Osteocyte (in vitro differentiated cells): Measurements from ENCODE around the gene RPS15. TPM values are rescaled to one million over a fixed set of nuclear protein-coding genes. Genes with fewer than 3 reads are reported as not detected.
"Not testable (repeated sequence)": the region's sequence is repeated elsewhere in the genome, so short reads cannot be mapped to it uniquely, and the experiment has no call there.

Experiments used
- DNase-seq: peaks from one replicate; pipeline ENCODE4 v3.0.0; 2021; ENCODE audit warnings: mixed read lengths; ENCODE audit not compliant: unreplicated experiment; ENCODE audit errors: extremely low spot score
- H3K27ac Mint-ChIP-seq: one replicate; pipeline ENCODE4 v1.8.0; 2021; ENCODE audit warnings: mild to moderate bottlenecking, mixed read lengths; ENCODE audit not compliant: unreplicated experiment
- H3K27me3 Mint-ChIP-seq: one replicate; pipeline ENCODE4 v1.8.0; 2021; ENCODE audit warnings: mixed read lengths; ENCODE audit not compliant: unreplicated experiment
- H3K36me3 Mint-ChIP-seq: one replicate; pipeline ENCODE4 v1.8.0; 2021; ENCODE audit warnings: mixed read lengths; ENCODE audit not compliant: unreplicated experiment
- H3K4me1 Mint-ChIP-seq: one replicate; pipeline ENCODE4 v1.8.0; 2021; ENCODE audit warnings: mixed read lengths; ENCODE audit not compliant: unreplicated experiment
- H3K4me3 Mint-ChIP-seq: one replicate; pipeline ENCODE4 v1.8.0; 2021; ENCODE audit warnings: mild to moderate bottlenecking, moderate library complexity, mixed read lengths; ENCODE audit not compliant: unreplicated experiment
- H3K9me3 Mint-ChIP-seq: one replicate; pipeline ENCODE4 v1.8.0; 2021; ENCODE audit warnings: mixed read lengths; ENCODE audit not compliant: unreplicated experiment
- total RNA-seq: library from RNA; stranded (reverse); gene quantifications from 2 replicates; pipeline ENCODE4 v1.2.1, GENCODE V29; 2021
- TF ChIP-seq, protein P1 (sequence below): fragments of 200-600 bp; sonication (generic); IDR thresholded peaks from 2 replicates; pipeline ENCODE4 v1.5.0; 2021; ENCODE audit warnings: antibody characterized with exemption, mild to moderate bottlenecking, moderate library complexity

RPS15 gene
- total RNA-seq, 1 donor from 2014 or later = 932 TPM

GRCh38 chr19:1438933-1439354, 748 bp downstream of the RPS15 start:
- DNase-seq = no peak
- Mint-ChIP-seq H3K4me3 (peak overlapping the region; percentile 99), H3K4me1 (peaks cover 29% of the 10 kb centered on the region), H3K36me3 (peaks cover 24% of the 10 kb centered on the region), H3K9me3 (no peaks in the 10 kb centered on the region), H3K27ac (peak overlapping the region; percentile 99), H3K27me3 (no peaks in the 10 kb centered on the region)
- TF ChIP-seq, protein P1, sequence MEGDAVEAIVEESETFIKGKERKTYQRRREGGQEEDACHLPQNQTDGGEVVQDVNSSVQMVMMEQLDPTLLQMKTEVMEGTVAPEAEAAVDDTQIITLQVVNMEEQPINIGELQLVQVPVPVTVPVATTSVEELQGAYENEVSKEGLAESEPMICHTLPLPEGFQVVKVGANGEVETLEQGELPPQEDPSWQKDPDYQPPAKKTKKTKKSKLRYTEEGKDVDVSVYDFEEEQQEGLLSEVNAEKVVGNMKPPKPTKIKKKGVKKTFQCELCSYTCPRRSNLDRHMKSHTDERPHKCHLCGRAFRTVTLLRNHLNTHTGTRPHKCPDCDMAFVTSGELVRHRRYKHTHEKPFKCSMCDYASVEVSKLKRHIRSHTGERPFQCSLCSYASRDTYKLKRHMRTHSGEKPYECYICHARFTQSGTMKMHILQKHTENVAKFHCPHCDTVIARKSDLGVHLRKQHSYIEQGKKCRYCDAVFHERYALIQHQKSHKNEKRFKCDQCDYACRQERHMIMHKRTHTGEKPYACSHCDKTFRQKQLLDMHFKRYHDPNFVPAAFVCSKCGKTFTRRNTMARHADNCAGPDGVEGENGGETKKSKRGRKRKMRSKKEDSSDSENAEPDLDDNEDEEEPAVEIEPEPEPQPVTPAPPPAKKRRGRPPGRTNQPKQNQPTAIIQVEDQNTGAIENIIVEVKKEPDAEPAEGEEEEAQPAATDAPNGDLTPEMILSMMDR = no peak

DNA sequence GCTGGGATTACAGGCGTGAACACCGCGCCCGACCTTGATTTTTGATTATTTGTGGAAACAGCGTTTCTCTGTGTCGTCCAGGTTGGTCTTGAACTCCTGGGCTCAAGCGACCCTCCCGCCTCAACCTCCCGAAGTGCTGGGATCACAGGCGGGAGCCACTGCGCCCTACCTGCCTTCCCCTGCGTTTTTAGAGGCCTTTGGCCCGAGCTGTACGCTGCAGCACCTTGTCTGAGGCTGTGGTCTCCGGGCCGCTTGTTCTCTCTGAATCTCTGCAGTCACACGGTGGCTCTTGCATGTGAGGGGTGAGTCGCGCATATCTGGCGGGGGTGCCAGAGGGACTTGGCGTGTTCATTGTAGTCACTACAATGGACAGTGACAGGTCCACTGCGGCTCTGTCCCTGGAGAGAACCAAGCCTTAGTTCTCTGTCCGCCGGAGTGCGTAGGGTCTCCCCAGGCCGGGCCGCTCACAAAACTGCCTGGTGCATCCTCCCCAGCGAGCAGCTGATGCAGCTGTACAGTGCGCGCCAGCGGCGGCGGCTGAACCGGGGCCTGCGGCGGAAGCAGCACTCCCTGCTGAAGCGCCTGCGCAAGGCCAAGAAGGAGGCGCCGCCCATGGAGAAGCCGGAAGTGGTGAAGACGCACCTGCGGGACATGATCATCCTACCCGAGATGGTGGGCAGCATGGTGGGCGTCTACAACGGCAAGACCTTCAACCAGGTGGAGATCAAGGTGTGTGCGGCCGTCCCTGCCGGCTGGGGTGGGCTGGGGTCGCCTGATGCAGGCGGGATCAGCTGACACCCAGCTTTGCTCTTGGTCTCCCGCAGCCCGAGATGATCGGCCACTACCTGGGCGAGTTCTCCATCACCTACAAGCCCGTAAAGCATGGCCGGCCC, 1.6 kb downstream of the RPS15 start:
- Mint-ChIP-seq H3K4me1 (peaks cover 31% of the 10 kb centered on the region), H3K36me3 (peaks cover 24% of the 10 kb centered on the region), H3K4me3 (peak overlapping the region; percentile 99), H3K27ac (peak overlapping the region; percentile 99)
- not testable (repeated sequence) for DNase-seq, H3K27me3 Mint-ChIP-seq, H3K9me3 Mint-ChIP-seq

GRCh38 chr19:1440418-1440801, 2.2 kb downstream of the RPS15 start:
- H3K4me3 Mint-ChIP-seq = peak overlapping the region; percentile 59
- H3K4me1 Mint-ChIP-seq = peaks cover 36% of the 10 kb centered on the region
- no peak for DNase-seq
- peaks cover 21% of the 10 kb centered on the region for H3K36me3 Mint-ChIP-seq
- H3K27ac Mint-ChIP-seq = no peak overlapping the region
- no peaks in the 10 kb centered on the region for H3K9me3 Mint-ChIP-seq
- H3K27me3 Mint-ChIP-seq = no peaks in the 10 kb centered on the region
- TF ChIP-seq, protein P1 = no peak

- Mint-ChIP-seq H3K9me3 (no peaks in the 10 kb centered on the region), H3K4me1 (peaks cover 37% of the 10 kb centered on the region), H3K27ac (no peak overlapping the region), H3K4me3 (peak overlapping the region; percentile 59), H3K36me3 (peaks cover 20% of the 10 kb centered on the region), H3K27me3 (no peaks in the 10 kb centered on the region)
- no peak for DNase-seq
- TF ChIP-seq, protein P1 = no peak
These were observed 2.8 kb downstream of the RPS15 start for GRCh38 chr19:1441022-1441426.

- Mint-ChIP-seq H3K9me3 (no peaks in the 10 kb centered on the region), H3K27ac (peak overlapping the region; percentile 38), H3K27me3 (no peaks in the 10 kb centered on the region), H3K4me1 (peaks cover 37% of the 10 kb centered on the region), H3K36me3 (peaks cover 20% of the 10 kb centered on the region), H3K4me3 (no peak overlapping the region)
- no peak for DNase-seq
- TF ChIP-seq, protein P1 = no peak
These were observed 3.7 kb downstream of the RPS15 start for GRCh38 chr19:1441677-1442438.
